Tibial artery (tissue), 4 donors: ENCODE results near the gene AKR1C3.
"Not testable (repeated sequence)": the region's sequence is repeated elsewhere in the genome, so short reads cannot be mapped to it uniquely, and the experiment has no call there.

Experiments
- DNase-seq, 2 donors: peaks; one replicate each; pipeline ENCODE4 v3.0.0-alpha.2; 2019
- H3K27ac ChIP-seq, 2 donors: fragments of 200-600 bp; sonication (generic) in 1 of 2; 1 replicate in 1 of 2; 2 replicates in 1 of 2; pipeline ENCODE4 v1.5.1; 2018 to 2019; ENCODE audit warnings: mild to moderate bottlenecking in 1 of 2
- H3K27me3 ChIP-seq, 2 donors: fragments of 200-600 bp; sonication (generic) in 1 of 2; one replicate each; pipeline versions ENCODE4 v1.5.1 to v1.6.0; 2016 to 2019
- H3K36me3 ChIP-seq, 3 donors: fragments of 200-600 bp; sonication (generic) in 2 of 3; one replicate each; pipeline ENCODE4 v1.5.1; 2016 to 2019; ENCODE audit warnings: mild to moderate bottlenecking in 2 of 3
- H3K4me1 ChIP-seq, 4 donors: fragments of 200-600 bp; sonication (generic) in 2 of 4; 1 replicate in 3 of 4; 2 replicates in 1 of 4; pipeline ENCODE4 v1.5.1; 2016 to 2019
- H3K4me3 ChIP-seq, 2 donors: fragments of 200-600 bp; sonication (generic) in 1 of 2; 1 replicate in 1 of 2; 2 replicates in 1 of 2; pipeline ENCODE4 v1.5.1; 2018 to 2019; ENCODE audit warnings: mild to moderate bottlenecking in 2 of 2
- H3K9me3 ChIP-seq, 3 donors: fragments of 200-600 bp; sonication (generic) in 1 of 3; one replicate each; pipeline ENCODE4 v1.5.1; 2016 to 2019
- CTCF ChIP-seq, 2 experiments: fragments of 200-600 bp in 1 of 2; fragments of 450-650 bp in 1 of 2; IDR thresholded peaks; one replicate each; pipeline ENCODE4 v1.5.1; 2017 to 2019; ENCODE audit warnings: antibody characterized with exemption in 2 of 2, mild to moderate bottlenecking in 1 of 2, moderate library complexity in 1 of 2
- intact Hi-C: fragments of 100-400 bp; cut with DNase I; formaldehyde crosslinking; loops from one replicate; pipeline ENCODE4 v1.15.0; 2023; ENCODE audit warnings: low total_unique reads

The AKR1C3 gene

GRCh38 chr10:5123886-5124285, 29.7 kb downstream of the AKR1C3 start:
- H3K4me3 ChIP-seq, result no peak overlapping the region
- intact Hi-C loops, result no loop called here
- no peak overlapping the region for H3K27ac ChIP-seq
- DNase-seq, result no peak
- H3K27me3 ChIP-seq, result no peaks in the 10 kb centered on the region
- no peaks in the 10 kb centered on the region for H3K36me3 ChIP-seq
- peaks cover 0 to 15% (median 0%) of the 10 kb centered on the region in 3 donors for H3K9me3 ChIP-seq
- no peak for TF ChIP-seq CTCF (IDR thresholded peaks at IDR 0.05)
- H3K4me1 ChIP-seq, result no peaks in the 10 kb centered on the region

GRCh38 chr10:5125315-5126044, 31.3 kb downstream of the AKR1C3 start:
- intact Hi-C loops, result no loop called here

GRCh38 chr10:5135581-5135980, 41.4 kb downstream of the AKR1C3 start:
- H3K36me3 ChIP-seq, result no peaks in the 10 kb centered on the region
- no peak overlapping the region for H3K27ac ChIP-seq
- TF ChIP-seq CTCF (IDR thresholded peaks at IDR 0.05), result no peak
- no peak for DNase-seq
- H3K4me1 ChIP-seq, result no peaks in the 10 kb centered on the region
- no peaks in the 10 kb centered on the region for H3K27me3 ChIP-seq
- intact Hi-C loops, result no loop called here
- no peak overlapping the region for H3K4me3 ChIP-seq
- H3K9me3 ChIP-seq, result peaks cover 0 to 22% (median 6%) of the 10 kb centered on the region in 3 donors

More at GRCh38 chr10:5125315-5126044, 31.3 kb downstream of the AKR1C3 start:
- Histone ChIP-seq H3K27ac (no peak overlapping the region), H3K9me3 (peaks cover 0 to 15% (median 0%) of the 10 kb centered on the region in 3 donors), H3K4me1 (no peaks in the 10 kb centered on the region), H3K27me3 (no peaks in the 10 kb centered on the region), H3K36me3 (no peaks in the 10 kb centered on the region), H3K4me3 (no peak overlapping the region)
- TF ChIP-seq CTCF (IDR thresholded peaks at IDR 0.05), result no peak
- DNase-seq, result no peak

GRCh38 chr10:5136468-5137087, 42.4 kb downstream of the AKR1C3 start:
- Histone ChIP-seq H3K27me3 (no peaks in the 10 kb centered on the region), H3K9me3 (peaks cover 0 to 22% (median 6%) of the 10 kb centered on the region in 3 donors), H3K4me3 (no peak overlapping the region), H3K27ac (no peak overlapping the region), H3K4me1 (no peaks in the 10 kb centered on the region), H3K36me3 (no peaks in the 10 kb centered on the region)
- intact Hi-C loops, result no loop called here
- no peak for TF ChIP-seq CTCF (IDR thresholded peaks at IDR 0.05)
- DNase-seq, result no peak

- H3K27ac ChIP-seq, H3K4me1 ChIP-seq, DNase-seq, H3K4me3 ChIP-seq, H3K27me3 ChIP-seq, intact Hi-C loops, H3K36me3 ChIP-seq: not testable (repeated sequence)
- H3K9me3 ChIP-seq, result peaks cover 0 to 22% (median 6%) of the 10 kb centered on the region in 3 donors
These were observed 43.5 kb downstream of the AKR1C3 start for GRCh38 chr10:5137699-5138098.

- H3K27ac ChIP-seq, result no peak overlapping the region
- no peak for TF ChIP-seq CTCF (IDR thresholded peaks at IDR 0.05)
These were observed 48.0 kb downstream of the AKR1C3 start for GRCh38 chr10:5142199-5142598.

More at GRCh38 chr10:5142199-5142598, 48.0 kb downstream of the AKR1C3 start:
- intact Hi-C loops, result no loop called here
- no peak for DNase-seq
- Histone ChIP-seq H3K9me3 (peaks cover 0 to 12% (median 0%) of the 10 kb centered on the region in 3 donors), H3K4me3 (no peak overlapping the region), H3K27me3 (no peaks in the 10 kb centered on the region), H3K36me3 (no peaks in the 10 kb centered on the region), H3K4me1 (no peaks in the 10 kb centered on the region)
